ENCODE measurements around the gene HOXB5.
A peak's percentile ranks its signal among the peaks of the same experiment; 100 is the strongest.

HOXB5 gene

DNA sequence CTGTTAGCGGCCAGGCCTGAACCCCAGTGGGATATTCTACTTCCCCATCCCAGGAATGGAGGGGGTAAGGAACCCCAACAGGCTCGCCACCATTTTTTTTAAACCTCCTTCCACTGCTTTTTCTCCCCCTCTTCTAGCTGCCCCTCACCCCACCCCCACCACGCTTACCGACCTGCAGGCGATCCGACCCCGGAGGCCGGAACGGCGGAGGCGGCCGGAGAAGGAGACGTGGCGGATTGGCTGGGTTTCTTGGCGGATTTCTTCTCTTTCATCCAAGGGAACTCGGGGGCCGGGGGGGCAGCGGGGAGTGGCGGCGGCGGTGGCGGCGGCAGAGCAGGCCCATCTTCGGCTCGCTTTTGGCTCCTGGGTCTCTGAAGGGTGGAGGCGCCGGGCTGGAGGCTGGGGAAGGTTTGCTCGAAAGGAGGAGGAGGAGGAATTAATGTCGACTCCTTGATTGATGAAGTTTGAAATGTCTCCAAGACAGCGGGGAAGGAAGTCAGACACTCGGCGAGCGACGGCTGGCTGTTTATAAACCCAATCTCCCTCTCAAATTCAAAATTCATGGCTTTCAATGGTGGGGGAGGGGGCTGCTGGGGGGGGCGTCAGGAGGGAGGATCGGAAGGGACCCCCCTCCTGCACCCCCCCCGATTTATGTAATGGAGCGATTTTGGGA, 49.1 kb downstream of the HOXB5 start:
- Histone ChIP-seq H3K9me3 (no peaks in the 10 kb centered on the region), H3K4me1 (peaks cover 0 to 37% (median 30%) of the 10 kb centered on the region in 4 donors), H3K27ac (peak overlapping the region; percentile 55 to 95), H3K36me3 (no peaks in the 10 kb centered on the region), H3K27me3 (peaks cover 0 to 5% of the 10 kb centered on the region in 2 donors), H3K4me3 (peak overlapping the region; percentile 54 to 78)
- DNase-seq, result peak; percentile 72 to 81
- no peak for TF ChIP-seq CTCF (IDR thresholded peaks at IDR 0.05)
- intact Hi-C loops (cut with DNase I; ENCODE audit: low total_unique reads), result no loop called here

DNA sequence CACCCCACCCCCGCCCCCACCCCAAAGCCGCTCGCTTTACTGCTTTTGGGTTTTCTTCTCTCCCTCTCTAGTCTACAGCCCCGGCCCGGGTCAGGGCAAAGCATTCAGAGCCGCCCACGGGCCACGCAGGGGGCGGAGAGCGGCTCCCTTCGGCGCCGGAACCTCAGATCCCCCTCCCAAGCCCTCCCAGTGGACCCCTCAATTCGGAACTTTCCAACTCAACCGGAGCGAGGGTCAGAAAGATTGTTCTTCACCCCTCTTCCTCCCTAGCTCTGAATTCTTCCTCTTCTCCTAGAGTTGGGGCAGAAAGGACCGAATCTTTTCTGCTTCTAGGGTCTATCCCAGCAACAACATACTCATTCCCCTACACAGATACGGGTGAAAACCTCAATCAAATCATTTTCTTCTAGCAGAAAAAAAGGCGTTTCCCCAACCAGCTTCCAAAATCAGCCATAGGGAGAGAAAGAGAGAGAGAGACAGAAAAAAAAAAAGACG, 49.7 kb downstream of the HOXB5 start:
- H3K36me3 ChIP-seq, result no peaks in the 10 kb centered on the region
- peak overlapping the region; percentile 55 to 95 for H3K27ac ChIP-seq
- H3K4me1 ChIP-seq, result peaks cover 0 to 37% (median 30%) of the 10 kb centered on the region in 4 donors
- no peaks in the 10 kb centered on the region for H3K9me3 ChIP-seq
- no peak for TF ChIP-seq CTCF (IDR thresholded peaks at IDR 0.05)
- intact Hi-C loops (cut with DNase I; ENCODE audit: low total_unique reads), result no loop called here
- no peak for DNase-seq
- peak overlapping the region; percentile 54 to 78 for H3K4me3 ChIP-seq
- peaks cover 0 to 5% of the 10 kb centered on the region in 2 donors for H3K27me3 ChIP-seq

DNA sequence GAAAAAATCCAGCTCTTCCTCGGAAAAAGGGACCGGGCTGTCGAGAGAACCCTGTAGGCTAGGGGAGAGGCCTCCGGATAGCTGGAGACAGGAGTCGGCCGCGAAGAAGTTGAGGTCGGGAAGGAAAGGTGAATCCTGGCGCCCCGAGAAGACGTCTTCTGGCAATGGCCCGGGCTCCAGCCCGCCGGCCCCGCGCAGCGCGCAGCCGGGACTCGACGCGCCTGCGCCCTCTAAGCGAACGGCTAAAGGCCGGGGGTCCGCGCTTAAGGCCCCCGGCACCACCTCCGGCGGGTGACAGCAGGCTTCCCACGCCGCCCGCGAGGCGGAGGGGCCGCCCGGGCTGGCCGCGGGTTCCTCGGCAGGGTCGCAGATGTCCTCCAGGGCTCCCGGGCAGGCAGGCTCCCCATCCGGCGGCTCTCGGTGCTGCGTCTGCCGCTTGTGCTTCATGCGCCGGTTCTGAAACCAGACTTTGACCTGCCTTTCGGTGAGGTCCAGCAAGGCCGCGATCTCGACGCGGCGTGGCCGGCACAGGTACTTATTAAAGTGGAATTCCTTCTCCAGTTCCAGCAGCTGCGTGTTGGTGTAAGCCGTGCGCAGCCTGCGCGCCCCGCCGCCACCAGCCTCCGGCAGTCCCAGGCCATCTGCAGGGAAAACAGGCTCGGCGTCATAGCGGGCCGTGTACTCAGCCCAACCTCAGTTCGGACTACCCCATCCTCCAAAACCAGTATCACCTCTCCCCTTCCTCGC, 50.3 kb downstream of the HOXB5 start:
- intact Hi-C loops (cut with DNase I; ENCODE audit: low total_unique reads), result no loop called here
- Histone ChIP-seq H3K27ac (peak overlapping the region; percentile 55 to 95), H3K4me1 (peaks cover 0 to 37% (median 30%) of the 10 kb centered on the region in 4 donors), H3K9me3 (no peaks in the 10 kb centered on the region), H3K27me3 (peaks cover 0 to 5% of the 10 kb centered on the region in 2 donors), H3K36me3 (no peaks in the 10 kb centered on the region), H3K4me3 (peak overlapping the region; percentile 54 to 78)
- TF ChIP-seq CTCF (IDR thresholded peaks at IDR 0.05), result peak; percentile 26 to 50
- peak in 1 of 2 donors; percentile 33 for DNase-seq

GRCh38 chr17:48542698-48543106, 50.9 kb downstream of the HOXB5 start:
- intact Hi-C loops (cut with DNase I; ENCODE audit: low total_unique reads), result no loop called here
- no peak for TF ChIP-seq CTCF (IDR thresholded peaks at IDR 0.05)
- H3K36me3 ChIP-seq, result no peaks in the 10 kb centered on the region
- peaks cover 0 to 34% (median 30%) of the 10 kb centered on the region in 4 donors for H3K4me1 ChIP-seq
- H3K9me3 ChIP-seq, result no peaks in the 10 kb centered on the region
- H3K27ac ChIP-seq, result peak overlapping the region; percentile 55 to 95
- H3K27me3 ChIP-seq, result peaks cover 0 to 5% of the 10 kb centered on the region in 2 donors
- H3K4me3 ChIP-seq, result peak overlapping the region; percentile 54 to 78
- DNase-seq, result no peak

- DNase-seq, result no peak
- intact Hi-C loops (cut with DNase I; ENCODE audit: low total_unique reads), result no loop called here
- H3K27me3 ChIP-seq, result peaks cover 0 to 5% of the 10 kb centered on the region in 2 donors
- peak overlapping the region; percentile 54 to 78 for H3K4me3 ChIP-seq
- H3K4me1 ChIP-seq, result peaks cover 0 to 31% (median 28%) of the 10 kb centered on the region in 4 donors
- H3K9me3 ChIP-seq, result no peaks in the 10 kb centered on the region
- TF ChIP-seq CTCF (IDR thresholded peaks at IDR 0.05), result no peak
- no peaks in the 10 kb centered on the region for H3K36me3 ChIP-seq
- peak overlapping the region; percentile 55 to 95 for H3K27ac ChIP-seq
Measured at GRCh38 chr17:48542114-48542656, 51.4 kb downstream of the HOXB5 start.
